Measurements from ENCODE around the gene PDE6B.

DNA sequence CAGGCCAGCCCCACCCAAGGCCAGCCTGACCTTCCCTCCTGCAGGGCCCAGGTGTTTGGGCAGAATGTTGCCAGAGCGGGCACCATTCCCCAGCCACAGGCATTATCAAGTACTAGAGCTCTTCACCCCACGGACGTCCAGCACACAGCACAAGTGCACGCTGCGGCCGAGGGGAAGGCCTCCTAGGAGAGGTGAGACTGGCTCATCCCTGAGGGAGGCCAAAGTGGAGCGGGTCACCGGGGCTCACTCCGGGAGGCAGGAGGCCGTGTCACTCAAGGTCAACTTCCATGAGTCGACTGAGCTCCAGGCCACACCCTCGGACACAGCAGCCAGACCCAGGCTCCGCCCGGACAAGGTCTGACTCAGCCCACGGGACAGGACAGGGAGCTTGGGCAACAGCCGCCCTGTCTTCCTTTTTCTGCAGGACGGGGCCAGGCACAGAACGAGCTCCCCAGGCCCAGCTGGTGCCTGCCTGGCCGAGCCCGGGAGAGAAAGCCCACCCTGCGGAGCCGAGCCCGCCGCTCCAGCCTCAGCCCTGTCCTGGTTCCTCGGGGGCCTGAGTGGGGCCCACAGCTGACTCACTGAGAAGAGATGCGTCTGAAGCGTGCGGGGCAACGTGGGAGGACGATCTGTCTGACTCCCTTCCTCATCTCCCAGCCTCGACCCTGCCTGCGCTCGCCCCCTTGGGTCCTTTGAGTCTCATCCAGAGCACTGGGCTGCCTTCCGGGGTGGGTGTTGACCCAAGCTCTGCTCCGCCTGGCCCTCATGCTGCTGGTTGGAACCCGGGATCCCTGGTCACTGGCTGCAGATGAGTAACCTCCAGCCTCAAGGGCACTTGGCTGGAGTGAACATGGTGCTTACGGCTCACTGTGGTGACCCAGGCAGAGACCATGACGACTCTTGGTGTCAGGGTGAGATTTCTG is 61.9 kb downstream of the PDE6B start:
- no peak for TF ChIP-seq POLR2A (IDR thresholded peaks at IDR 0.05)
- no peak for TF ChIP-seq CTCF (IDR thresholded peaks at IDR 0.05 in 8 of 11, conservative IDR thresholded peaks at IDR 0.05 in 3 of 11)
